ENCODE results near the gene CBLN3. TPM values are rescaled to one million over a fixed set of nuclear protein-coding genes. Genes with fewer than 3 reads are reported as not detected.

CBLN3 gene
- polyA plus RNA-seq, 4 donors = 0.27 to 4.8 (median 1.9) TPM; not detected in 1

- no peaks in the 10 kb centered on the region for H3K27me3 ChIP-seq (ENCODE audit: control insufficient read depth in 3 of 3, insufficient read depth in 3 of 3, low read length in 3 of 3)
- 0 to 2% (median 2%) methylated on average over 12 of the region's 12 CpGs for WGBS, 3 donors
- H3K36me3 ChIP-seq (ENCODE audit: control insufficient read depth in 3 of 3, insufficient read depth in 2 of 3, low read depth in 1 of 3, low read length in 3 of 3) = peaks cover 0 to 37% (median 22%) of the 10 kb centered on the region in 3 donors
- no peaks in the 10 kb centered on the region for H3K9me3 ChIP-seq (ENCODE audit: control insufficient read depth in 2 of 2, insufficient read depth in 1 of 2, low read depth in 1 of 2, low read length in 1 of 2)
- FAIRE-seq (no peak), DNase-seq (no peak)
- H3K4me1 ChIP-seq (ENCODE audit: control insufficient read depth in 3 of 3, insufficient read depth in 2 of 3, low read depth in 1 of 3, low read length in 2 of 3) = peaks cover 7 to 13% (median 9%) of the 10 kb centered on the region in 3 donors
- H3K4me3 ChIP-seq (ENCODE audit: low read depth in 1 of 3, low read length in 3 of 3) = peak overlapping the region; percentile 51 to 78 (median 56)
- peak overlapping the region; percentile 83 to 98 (median 96) for H3K27ac ChIP-seq (ENCODE audit: low read depth in 1 of 3, low read length in 2 of 3)
Measured at GRCh38 chr14:24441904-24442239, 12.4 kb upstream of the CBLN3 start.

- H3K27ac ChIP-seq (ENCODE audit: low read depth in 1 of 3, low read length in 2 of 3) = peak overlapping the region; percentile 83 to 98 (median 96)
- H3K9me3 ChIP-seq (ENCODE audit: control insufficient read depth in 2 of 2, insufficient read depth in 1 of 2, low read depth in 1 of 2, low read length in 1 of 2) = no peaks in the 10 kb centered on the region
- H3K4me3 ChIP-seq (ENCODE audit: low read depth in 1 of 3, low read length in 3 of 3) = peak overlapping the region in 2 of 3 donors; percentile 51 to 78
- DNase-seq = no peak
- no peak for FAIRE-seq
- no peaks in the 10 kb centered on the region for H3K27me3 ChIP-seq (ENCODE audit: control insufficient read depth in 3 of 3, insufficient read depth in 3 of 3, low read length in 3 of 3)
- peaks cover 0 to 39% (median 23%) of the 10 kb centered on the region in 3 donors for H3K36me3 ChIP-seq (ENCODE audit: control insufficient read depth in 3 of 3, insufficient read depth in 2 of 3, low read depth in 1 of 3, low read length in 3 of 3)
- 51 to 57% (median 51%) methylated on average over 5 of the region's 5 CpGs for WGBS, 3 donors
- peaks cover 7 to 13% (median 9%) of the 10 kb centered on the region in 3 donors for H3K4me1 ChIP-seq (ENCODE audit: control insufficient read depth in 3 of 3, insufficient read depth in 2 of 3, low read depth in 1 of 3, low read length in 2 of 3)
Measured at GRCh38 chr14:24441485-24441884, 12.0 kb upstream of the CBLN3 start.

DNA sequence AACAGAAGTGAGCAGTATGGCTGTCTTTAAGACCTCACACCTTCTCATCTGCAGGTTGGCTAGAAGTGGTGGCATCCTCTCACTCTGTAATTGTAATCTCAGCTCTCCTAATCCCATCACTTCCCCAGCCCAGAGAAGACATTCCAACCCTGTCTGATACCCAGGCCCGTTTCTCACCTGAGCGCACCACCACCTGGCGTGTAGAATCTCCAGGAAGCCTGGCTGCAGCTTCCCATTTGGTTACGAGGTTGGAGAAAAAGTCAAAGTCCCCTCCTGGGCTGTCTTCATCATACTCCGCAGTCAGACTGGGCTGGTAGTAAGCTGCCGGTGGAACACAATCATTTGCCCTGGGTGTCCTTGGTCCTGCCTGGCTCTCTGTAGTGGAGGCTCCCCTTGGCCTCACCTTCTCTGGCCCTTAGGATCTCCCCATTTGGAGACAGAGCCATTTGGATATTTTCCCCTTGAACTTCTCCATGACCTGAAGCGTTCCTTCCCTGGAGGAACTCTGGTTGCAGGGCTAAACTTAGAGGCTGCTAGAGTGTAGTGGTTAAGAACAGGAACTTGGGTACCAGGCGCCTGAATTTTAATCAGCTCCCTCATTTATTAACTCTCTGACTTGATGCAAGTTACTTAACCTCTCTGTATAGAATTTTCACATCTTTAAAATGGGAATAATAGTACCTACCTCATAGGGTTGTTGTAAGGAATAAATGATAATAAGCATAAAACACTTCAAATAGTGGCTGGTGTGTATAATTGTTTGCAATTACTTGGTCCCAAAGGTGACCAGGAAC is 11.3 kb upstream of the CBLN3 start:
- 68 to 81% (median 76%) methylated on average over 8 of the region's 8 CpGs for WGBS, 3 donors
- H3K9me3 ChIP-seq (ENCODE audit: control insufficient read depth in 2 of 2, insufficient read depth in 1 of 2, low read depth in 1 of 2, low read length in 1 of 2) = no peaks in the 10 kb centered on the region
- FAIRE-seq (no peak), DNase-seq (no peak)
- no peak overlapping the region for H3K4me3 ChIP-seq (ENCODE audit: low read depth in 1 of 3, low read length in 3 of 3)
- peaks cover 7 to 13% (median 9%) of the 10 kb centered on the region in 3 donors for H3K4me1 ChIP-seq (ENCODE audit: control insufficient read depth in 3 of 3, insufficient read depth in 2 of 3, low read depth in 1 of 3, low read length in 2 of 3)
- H3K27me3 ChIP-seq (ENCODE audit: control insufficient read depth in 3 of 3, insufficient read depth in 3 of 3, low read length in 3 of 3) = no peaks in the 10 kb centered on the region
- peaks cover 0 to 45% (median 29%) of the 10 kb centered on the region in 3 donors for H3K36me3 ChIP-seq (ENCODE audit: control insufficient read depth in 3 of 3, insufficient read depth in 2 of 3, low read depth in 1 of 3, low read length in 3 of 3)
- peak overlapping the region in 1 of 3 donors; percentile 1 for H3K27ac ChIP-seq (ENCODE audit: low read depth in 1 of 3, low read length in 2 of 3)

- Histone ChIP-seq H3K36me3 (ENCODE audit: control insufficient read depth in 3 of 3, insufficient read depth in 2 of 3, low read depth in 1 of 3, low read length in 3 of 3) (peaks cover 0 to 51% (median 30%) of the 10 kb centered on the region in 3 donors), H3K27ac (ENCODE audit: low read depth in 1 of 3, low read length in 2 of 3) (no peak overlapping the region), H3K27me3 (ENCODE audit: control insufficient read depth in 3 of 3, insufficient read depth in 3 of 3, low read length in 3 of 3) (no peaks in the 10 kb centered on the region), H3K4me3 (ENCODE audit: low read depth in 1 of 3, low read length in 3 of 3) (no peak overlapping the region), H3K4me1 (ENCODE audit: control insufficient read depth in 3 of 3, insufficient read depth in 2 of 3, low read depth in 1 of 3, low read length in 2 of 3) (peaks cover 7 to 13% (median 9%) of the 10 kb centered on the region in 3 donors), H3K9me3 (ENCODE audit: control insufficient read depth in 2 of 2, insufficient read depth in 1 of 2, low read depth in 1 of 2, low read length in 1 of 2) (no peaks in the 10 kb centered on the region)
- WGBS, 3 donors = 71 to 78% (median 74%) methylated on average over 15 of the region's 15 CpGs
- FAIRE-seq (no peak), DNase-seq (no peak)
Measured at GRCh38 chr14:24439830-24440605, 10.6 kb upstream of the CBLN3 start.

DNA sequence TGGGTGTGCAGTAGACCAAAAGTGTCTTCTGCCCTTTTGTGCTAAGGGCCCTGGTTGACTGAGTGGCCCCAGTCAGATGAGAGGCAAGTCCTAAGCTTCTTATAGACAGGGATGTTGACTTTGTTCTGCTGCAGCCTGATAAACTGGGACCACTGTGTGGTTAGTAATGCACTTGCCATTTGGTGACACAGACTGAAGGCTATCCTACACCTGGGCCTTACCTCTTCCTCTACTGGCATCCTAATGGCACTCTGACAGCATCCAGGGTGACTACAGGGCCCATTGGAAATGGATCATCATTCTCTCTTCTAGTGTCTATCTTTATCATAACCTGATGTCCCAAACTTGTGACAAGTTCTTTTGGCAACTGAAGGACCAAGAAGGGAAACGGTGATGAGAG is 9.8 kb upstream of the CBLN3 start:
- Histone ChIP-seq H3K27ac (ENCODE audit: low read depth in 1 of 3, low read length in 2 of 3) (no peak overlapping the region), H3K36me3 (ENCODE audit: control insufficient read depth in 3 of 3, insufficient read depth in 2 of 3, low read depth in 1 of 3, low read length in 3 of 3) (peaks cover 0 to 56% (median 30%) of the 10 kb centered on the region in 3 donors), H3K9me3 (ENCODE audit: control insufficient read depth in 2 of 2, insufficient read depth in 1 of 2, low read depth in 1 of 2, low read length in 1 of 2) (no peaks in the 10 kb centered on the region), H3K4me3 (ENCODE audit: low read depth in 1 of 3, low read length in 3 of 3) (no peak overlapping the region), H3K27me3 (ENCODE audit: control insufficient read depth in 3 of 3, insufficient read depth in 3 of 3, low read length in 3 of 3) (no peaks in the 10 kb centered on the region), H3K4me1 (ENCODE audit: control insufficient read depth in 3 of 3, insufficient read depth in 2 of 3, low read depth in 1 of 3, low read length in 2 of 3) (peaks cover 7 to 13% (median 9%) of the 10 kb centered on the region in 3 donors)
- DNase-seq (no peak), FAIRE-seq (no peak)
- WGBS, 3 donors = 39 to 82% (median 68%) methylated on average over 1 of the region's 1 CpG

DNA sequence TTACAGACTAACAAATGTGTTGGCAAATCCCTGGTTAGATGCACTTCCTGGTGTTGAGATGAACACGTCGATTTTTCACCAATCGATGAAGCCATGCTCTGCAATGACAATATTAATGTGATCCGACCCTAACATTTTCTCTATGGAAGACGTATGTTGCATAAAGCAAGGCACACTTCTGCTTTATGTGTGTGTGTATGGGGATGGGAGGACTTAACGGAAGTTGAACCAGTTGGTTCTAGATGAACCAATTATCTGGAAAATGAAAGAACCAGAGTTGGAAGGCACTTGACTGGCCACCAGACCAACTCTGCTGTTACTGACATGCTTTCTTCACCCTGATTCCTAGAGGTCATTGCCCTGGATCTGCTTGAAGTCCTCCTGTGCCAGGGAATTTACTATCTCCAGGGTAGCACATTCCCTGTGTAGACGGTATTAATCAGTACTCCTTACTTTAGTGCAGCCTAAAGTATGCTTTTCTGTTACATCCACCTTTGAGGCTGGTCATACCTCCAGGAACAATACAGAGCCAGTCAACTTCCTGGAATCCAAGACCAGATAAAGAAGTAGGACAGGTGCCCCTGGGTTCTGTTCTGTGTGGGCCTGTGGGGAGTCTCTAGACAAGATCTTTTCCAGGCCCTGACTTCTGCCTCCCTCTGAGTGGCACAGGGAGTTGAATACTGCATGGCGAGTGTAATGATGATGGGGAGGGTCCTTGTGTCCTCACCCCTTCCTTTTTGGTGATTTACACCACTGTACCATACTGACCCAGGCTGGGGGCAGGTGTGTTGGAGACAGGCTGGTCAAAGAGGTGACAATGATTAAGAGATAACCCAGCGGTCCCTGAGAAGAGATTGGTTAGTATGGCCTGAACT is 9.0 kb upstream of the CBLN3 start:
- no peak for DNase-seq
- Histone ChIP-seq H3K9me3 (ENCODE audit: control insufficient read depth in 2 of 2, insufficient read depth in 1 of 2, low read depth in 1 of 2, low read length in 1 of 2) (no peaks in the 10 kb centered on the region), H3K4me3 (ENCODE audit: low read depth in 1 of 3, low read length in 3 of 3) (no peak overlapping the region), H3K27ac (ENCODE audit: low read depth in 1 of 3, low read length in 2 of 3) (peak overlapping the region in 1 of 3 donors; percentile 6), H3K4me1 (ENCODE audit: control insufficient read depth in 3 of 3, insufficient read depth in 2 of 3, low read depth in 1 of 3, low read length in 2 of 3) (peaks cover 6 to 11% (median 7%) of the 10 kb centered on the region in 3 donors), H3K36me3 (ENCODE audit: control insufficient read depth in 3 of 3, insufficient read depth in 2 of 3, low read depth in 1 of 3, low read length in 3 of 3) (peaks cover 0 to 58% (median 32%) of the 10 kb centered on the region in 3 donors), H3K27me3 (ENCODE audit: control insufficient read depth in 3 of 3, insufficient read depth in 3 of 3, low read length in 3 of 3) (no peaks in the 10 kb centered on the region)
- 63 to 69% (median 66%) methylated on average over 9 of the region's 9 CpGs for WGBS, 3 donors
- no peak for FAIRE-seq

GRCh38 chr14:24437736-24438067 is 8.2 kb upstream of the CBLN3 start:
- DNase-seq (no peak), FAIRE-seq (no peak)
- H3K4me3 ChIP-seq (ENCODE audit: low read depth in 1 of 3, low read length in 3 of 3) = no peak overlapping the region
- H3K4me1 ChIP-seq (ENCODE audit: control insufficient read depth in 3 of 3, insufficient read depth in 2 of 3, low read depth in 1 of 3, low read length in 2 of 3) = peaks cover 4 to 13% (median 4%) of the 10 kb centered on the region in 3 donors
- 76 to 81% (median 78%) methylated on average over 2 of the region's 2 CpGs for whole genome bisulfite sequencing, 3 donors
- H3K9me3 ChIP-seq (ENCODE audit: control insufficient read depth in 2 of 2, insufficient read depth in 1 of 2, low read depth in 1 of 2, low read length in 1 of 2) = no peaks in the 10 kb centered on the region
- H3K36me3 ChIP-seq (ENCODE audit: control insufficient read depth in 3 of 3, insufficient read depth in 2 of 3, low read depth in 1 of 3, low read length in 3 of 3) = peaks cover 0 to 61% (median 32%) of the 10 kb centered on the region in 3 donors
- peak overlapping the region in 1 of 3 donors; percentile 19 for H3K27ac ChIP-seq (ENCODE audit: low read depth in 1 of 3, low read length in 2 of 3)
- H3K27me3 ChIP-seq (ENCODE audit: control insufficient read depth in 3 of 3, insufficient read depth in 3 of 3, low read length in 3 of 3) = no peaks in the 10 kb centered on the region
